H1 (cell line): Measurements from ENCODE around the gene CEP170. TPM values are rescaled to one million over a fixed set of nuclear protein-coding genes. Genes with fewer than 3 reads are reported as not detected.

ENCODE experiments used
- BRCA1 ChIP-seq: IDR thresholded peaks from 2 replicates; pipeline ENCODE4 v1.6.1; 2012; ENCODE audit warnings: low read depth, low read length, improper control_type of control experiment
- CREB1 ChIP-seq: IDR thresholded peaks from 2 replicates; pipeline ENCODE4 v1.6.1; 2012; ENCODE audit warnings: inconsistent platforms
- E2F6 ChIP-seq: IDR thresholded peaks from 2 replicates; pipeline ENCODE4 v1.6.1; 2012; ENCODE audit warnings: inconsistent platforms
- FOSL1 ChIP-seq: IDR thresholded peaks from 2 replicates; pipeline ENCODE4 v1.6.1; 2011; ENCODE audit warnings: mild to moderate bottlenecking, low read depth, low read length, moderate library complexity; ENCODE audit not compliant: insufficient read depth
- SAP30 ChIP-seq: fragments of 300-600 bp; sonication (generic); IDR thresholded peaks from 2 replicates; pipeline ENCODE4 v1.7.1; 2012; ENCODE audit warnings: low read length, moderate library complexity, mild to moderate bottlenecking, inconsistent platforms; ENCODE audit not compliant: insufficient read depth, insufficient replicate concordance
- SIN3A ChIP-seq, 2 experiments: IDR thresholded peaks in 1 of 2; conservative IDR thresholded peaks in 1 of 2; 2 replicates each; pipeline ENCODE4 v1.6.1; 2011 to 2012; ENCODE audit warnings: low read length in 2 of 2, improper control_type of control experiment in 1 of 2, low read depth in 1 of 2, mild to moderate bottlenecking in 1 of 2
- SP1 ChIP-seq: IDR thresholded peaks from 2 replicates; pipeline ENCODE4 v1.6.1; 2011; ENCODE audit warnings: low read depth, low read length
- polyA plus RNA-seq, 7 experiments: library from polyadenylated mRNA; depleted of rRNA in 3 of 7; stranded (reverse) in 5 of 7; unstranded in 2 of 7; fragments of >200 nt in 5 of 7; fragments of 200-250 nt in 2 of 7; gene quantifications; 1 replicate in 5 of 7; 2 replicates in 1 of 7; 4 replicates in 1 of 7; pipeline versions ENCODE4 v1.2.1 to v1.2.3, GENCODE V29; 2011 to 2013; ENCODE audit warnings: missing spikeins in 2 of 7, mixed read lengths in 2 of 7
- total RNA-seq: library from RNA; stranded (reverse); fragmentation: NEBNext Ultra II Directional; extraction: Animal tissue kit (Norgen Biotek cat#: 25700); gene quantifications from 2 replicates; pipeline ENCODE4 v1.2.1, GENCODE V29; 2021

CEP170 gene
- total and polyA plus RNA-seq, 2 of the 8 experiments (the other 6 are each of a cell fraction or from before 2014, with no cell fraction given): 33.1 to 97.2 TPM

DNA sequence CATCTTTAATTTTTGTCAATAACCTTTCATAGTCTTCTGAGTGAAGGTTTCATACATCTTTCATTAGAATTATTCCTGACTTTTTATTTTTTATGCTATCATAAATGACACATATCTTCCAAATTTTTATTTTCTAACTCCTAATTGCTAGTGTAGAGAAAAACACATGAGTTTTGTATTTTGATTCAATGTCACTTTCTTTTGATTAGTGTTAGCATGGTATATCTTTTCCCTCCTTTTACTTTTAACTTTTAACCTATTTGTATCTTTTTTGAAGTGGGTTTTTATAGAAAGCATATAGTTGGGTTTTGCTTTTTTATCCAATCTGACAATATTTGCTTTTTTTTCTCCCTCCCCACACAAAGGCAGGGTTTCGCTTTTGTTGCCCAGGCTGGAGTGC is 44.0 kb upstream of the CEP170 start (continued):
- TF ChIP-seq CREB1: no peak
- no peak for TF ChIP-seq FOSL1
- no peak for TF ChIP-seq SIN3A (conservative IDR thresholded peaks at IDR 0.05 in 1 of 2, IDR thresholded peaks at IDR 0.05 in 1 of 2; ENCODE audit: low read depth in 1 of 2, low read length in 2 of 2)
- TF ChIP-seq SP1: no peak
- TF ChIP-seq BRCA1: no peak
- TF ChIP-seq E2F6: no peak
- TF ChIP-seq SAP30: no peak
